ENCODE results near the gene NLRP3. TPM values are rescaled to one million over a fixed set of nuclear protein-coding genes. Genes with fewer than 3 reads are reported as not detected.

The NLRP3 gene
- total RNA-seq, 1 experiment from 2014 or later: 10.3 TPM

GRCh38 chr1:247435759-247436147, 19.8 kb downstream of the NLRP3 start:
- DNase-seq (ENCODE audit: low read depth): no peak

GRCh38 chr1:247437551-247438505, 21.9 kb downstream of the NLRP3 start:
- DNase-seq (ENCODE audit: low read depth): no peak

GRCh38 chr1:247440001-247440620, 24.1 kb downstream of the NLRP3 start:
- DNase-seq (ENCODE audit: low read depth): no peak

- DNase-seq (ENCODE audit: low read depth): no peak
Observed at GRCh38 chr1:247441606-247442005, 25.6 kb downstream of the NLRP3 start.

- no peak for DNase-seq (ENCODE audit: low read depth)
Observed at GRCh38 chr1:247442164-247442563, 26.2 kb downstream of the NLRP3 start.

GRCh38 chr1:247443641-247444040, 27.7 kb downstream of the NLRP3 start:
- no peak for DNase-seq (ENCODE audit: low read depth)

- no peak for DNase-seq (ENCODE audit: low read depth)
Observed at GRCh38 chr1:247444571-247444970, 28.6 kb downstream of the NLRP3 start.

GRCh38 chr1:247445526-247446356, 29.8 kb downstream of the NLRP3 start:
- DNase-seq (ENCODE audit: low read depth): no peak

GRCh38 chr1:247447162-247447909, 31.4 kb downstream of the NLRP3 start:
- no peak for DNase-seq (ENCODE audit: low read depth)

GRCh38 chr1:247448107-247448791, 32.3 kb downstream of the NLRP3 start:
- no peak for DNase-seq (ENCODE audit: low read depth)

GRCh38 chr1:247451388-247452010, 35.5 kb downstream of the NLRP3 start:
- DNase-seq (ENCODE audit: low read depth): no peak

GRCh38 chr1:247452447-247453039, 36.6 kb downstream of the NLRP3 start:
- DNase-seq (ENCODE audit: low read depth): no peak

- no peak for DNase-seq (ENCODE audit: low read depth)
Observed at GRCh38 chr1:247453245-247453644, 37.3 kb downstream of the NLRP3 start.

- no peak for DNase-seq (ENCODE audit: low read depth)
Observed at GRCh38 chr1:247453997-247454396, 38.0 kb downstream of the NLRP3 start.

- DNase-seq (ENCODE audit: low read depth): no peak
Observed at GRCh38 chr1:247456021-247456420, 40.0 kb downstream of the NLRP3 start.

- DNase-seq (ENCODE audit: low read depth): peak; percentile 13
Observed at GRCh38 chr1:247456914-247457639, 41.1 kb downstream of the NLRP3 start.

- DNase-seq (ENCODE audit: low read depth): peak; percentile 24
Observed at GRCh38 chr1:247459507-247459906, 43.5 kb downstream of the NLRP3 start.

GRCh38 chr1:247465796-247466195, 49.8 kb downstream of the NLRP3 start:
- no peak for DNase-seq (ENCODE audit: low read depth)

GRCh38 chr1:247467129-247467528, 51.2 kb downstream of the NLRP3 start:
- DNase-seq (ENCODE audit: low read depth): no peak

Data from HT1080 (cell line).